C1 segment of cervical spinal cord (tissue), 14 donors: ENCODE data around the gene MPRIP.
A peak's percentile ranks its signal among the peaks of the same experiment; 100 is the strongest.
"Not testable (repeated sequence)": the region's sequence is repeated elsewhere in the genome, so short reads cannot be mapped to it uniquely, and the experiment has no call there.

ENCODE experiments used
- DNase-seq, 14 donors: peaks; one replicate each; lab custom pipeline; 2025; lab: John Stamatoyannopoulos, UW

MPRIP gene

DNA sequence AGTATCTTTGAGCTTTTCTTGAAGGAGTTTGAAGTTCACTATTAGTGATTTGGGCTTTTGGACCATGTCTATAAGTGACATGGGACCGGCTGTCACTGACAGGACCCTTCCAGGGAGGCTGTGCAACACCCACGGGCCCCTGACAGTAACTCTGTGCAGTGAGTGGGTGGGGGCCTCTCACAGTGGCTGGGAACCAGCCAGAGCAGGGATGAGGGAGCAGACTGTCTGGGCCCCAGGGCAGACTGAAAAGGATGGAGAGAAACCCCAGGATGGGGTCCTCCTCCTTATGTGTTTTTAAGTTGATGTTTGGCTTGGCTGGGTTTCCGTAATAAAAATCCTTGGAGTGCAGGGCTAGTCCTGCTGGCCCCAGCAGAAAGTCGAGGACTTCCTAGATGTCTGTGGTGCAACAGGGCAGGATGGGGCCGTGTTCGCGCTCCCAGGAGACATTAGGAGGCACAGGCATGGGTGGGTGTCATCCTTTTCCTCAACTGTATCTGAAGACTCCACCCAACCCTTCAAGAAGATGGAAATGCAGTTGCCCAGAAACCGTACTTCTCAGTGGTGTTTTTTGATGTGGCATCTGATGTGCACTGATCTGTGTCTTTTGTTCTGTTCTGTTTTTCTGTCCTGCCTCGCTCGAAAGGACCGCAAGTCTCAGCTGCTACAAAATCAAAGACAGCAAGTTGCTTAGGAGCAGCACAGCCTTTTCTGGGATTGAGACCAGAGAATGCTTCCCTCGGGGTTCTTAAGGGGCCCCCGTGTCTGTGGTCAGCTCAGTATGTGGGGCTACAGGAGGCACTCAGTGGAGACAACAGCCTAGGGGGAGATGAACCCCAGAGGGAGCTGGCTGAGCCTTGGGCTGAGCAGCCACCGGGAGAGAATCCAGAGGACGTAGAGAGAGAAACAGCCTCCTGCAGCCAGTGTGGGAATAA, 139.7 kb downstream of the MPRIP start:
- DNase-seq, result no peak

DNA sequence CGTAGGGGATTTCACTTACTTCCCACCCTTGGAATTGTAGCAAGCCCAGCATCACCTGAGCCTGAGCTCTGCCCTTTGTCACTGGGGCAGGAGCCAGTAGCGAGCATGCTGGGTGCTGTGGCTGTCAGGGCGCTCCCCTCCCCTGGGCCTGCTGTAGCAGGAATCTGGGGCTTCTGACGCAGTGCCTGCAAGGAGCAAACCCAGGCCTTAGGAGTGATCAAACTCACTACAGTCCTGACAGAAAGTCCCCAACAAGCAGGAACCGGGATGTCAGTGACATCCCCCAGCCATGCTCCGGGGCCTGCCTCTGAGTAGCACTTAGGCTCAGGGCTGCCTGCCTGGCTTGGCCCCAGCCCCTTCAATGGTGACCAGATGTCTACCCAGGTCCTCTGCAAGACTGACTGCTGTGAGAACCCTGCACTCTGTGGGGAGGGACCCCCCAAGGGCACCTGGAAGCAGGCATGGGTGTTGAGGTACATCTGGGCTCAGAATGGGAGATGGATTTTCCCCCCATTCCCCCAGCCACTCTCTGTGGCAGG, 140.4 kb downstream of the MPRIP start:
- DNase-seq, result no peak

DNA sequence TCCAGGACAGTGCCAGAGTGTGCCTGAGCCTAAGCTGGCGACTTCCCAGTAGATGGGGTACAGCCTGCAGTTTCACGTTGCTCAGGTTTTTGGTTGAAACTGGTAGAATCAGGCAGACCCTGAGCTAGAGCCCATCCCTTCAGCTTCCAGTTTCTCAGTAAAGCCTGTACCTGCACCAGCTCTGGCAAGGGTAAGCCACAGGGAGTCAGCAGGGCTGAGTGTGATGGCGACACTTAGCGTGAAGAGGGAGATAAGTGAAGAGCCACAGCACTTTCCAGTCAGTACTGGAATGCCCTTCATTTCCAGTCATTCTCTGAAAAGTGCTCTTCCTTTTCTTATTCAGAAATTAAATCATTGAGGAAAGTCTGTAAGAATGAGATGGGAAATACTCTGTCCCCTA, 141.5 kb downstream of the MPRIP start:
- DNase-seq, result no peak

DNA sequence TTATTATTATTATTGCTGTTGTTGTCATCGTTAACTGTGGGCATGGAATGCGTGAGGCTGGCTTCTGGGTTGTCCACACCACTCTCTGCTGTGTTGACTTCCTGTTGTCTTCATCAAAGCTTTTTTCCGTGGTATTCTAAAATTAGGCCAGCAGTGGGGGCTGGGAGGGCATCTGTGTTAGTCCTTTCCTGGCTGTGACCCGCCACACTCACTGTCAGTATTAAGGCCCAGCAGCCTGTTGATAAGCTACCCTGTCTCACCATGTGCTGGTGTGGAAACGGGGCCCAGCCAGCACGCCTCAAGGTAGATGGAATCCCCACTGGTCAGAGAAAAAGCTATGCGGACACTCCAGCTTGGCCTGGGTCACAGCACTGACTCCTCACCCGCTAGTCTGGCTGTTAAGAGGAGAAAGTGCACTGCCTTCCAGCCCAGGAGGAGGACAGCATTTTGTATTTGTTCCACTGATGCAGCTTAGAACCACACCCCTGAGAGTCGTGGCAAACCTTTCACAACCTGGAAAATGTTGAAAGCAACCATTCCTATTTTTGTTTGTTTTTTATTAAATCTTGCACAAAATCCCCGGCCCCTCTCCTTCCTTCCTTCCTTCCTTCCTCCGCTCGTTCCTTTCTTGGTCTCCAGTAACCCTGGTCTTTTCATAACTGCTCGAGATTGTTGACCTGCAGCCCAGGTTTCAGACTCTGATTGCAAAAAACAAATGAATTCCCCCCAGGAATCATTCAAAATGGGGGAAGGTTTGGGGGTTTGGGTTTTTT, 142.9 kb downstream of the MPRIP start:
- not testable (repeated sequence) for DNase-seq

DNA sequence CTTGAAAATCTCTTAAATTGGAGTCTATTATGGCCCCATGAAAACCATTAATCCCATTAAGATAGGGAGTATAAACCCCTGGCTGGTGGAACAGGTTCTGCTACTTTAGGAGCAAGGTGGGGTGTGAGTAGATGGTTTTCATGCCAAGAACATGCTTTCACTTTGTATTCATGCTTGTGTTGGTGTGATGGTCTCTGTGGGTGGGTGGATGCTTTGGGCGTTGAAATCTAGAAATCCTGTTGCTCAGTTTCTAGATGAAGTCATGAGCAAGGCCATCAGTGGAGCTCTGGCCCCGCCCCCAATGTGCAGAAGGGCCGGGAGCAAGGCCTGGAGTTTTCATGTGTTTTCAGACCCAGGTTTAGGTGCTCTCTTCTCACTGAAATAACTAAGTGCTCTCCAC, 143.8 kb downstream of the MPRIP start:
- DNase-seq, result no peak

DNA sequence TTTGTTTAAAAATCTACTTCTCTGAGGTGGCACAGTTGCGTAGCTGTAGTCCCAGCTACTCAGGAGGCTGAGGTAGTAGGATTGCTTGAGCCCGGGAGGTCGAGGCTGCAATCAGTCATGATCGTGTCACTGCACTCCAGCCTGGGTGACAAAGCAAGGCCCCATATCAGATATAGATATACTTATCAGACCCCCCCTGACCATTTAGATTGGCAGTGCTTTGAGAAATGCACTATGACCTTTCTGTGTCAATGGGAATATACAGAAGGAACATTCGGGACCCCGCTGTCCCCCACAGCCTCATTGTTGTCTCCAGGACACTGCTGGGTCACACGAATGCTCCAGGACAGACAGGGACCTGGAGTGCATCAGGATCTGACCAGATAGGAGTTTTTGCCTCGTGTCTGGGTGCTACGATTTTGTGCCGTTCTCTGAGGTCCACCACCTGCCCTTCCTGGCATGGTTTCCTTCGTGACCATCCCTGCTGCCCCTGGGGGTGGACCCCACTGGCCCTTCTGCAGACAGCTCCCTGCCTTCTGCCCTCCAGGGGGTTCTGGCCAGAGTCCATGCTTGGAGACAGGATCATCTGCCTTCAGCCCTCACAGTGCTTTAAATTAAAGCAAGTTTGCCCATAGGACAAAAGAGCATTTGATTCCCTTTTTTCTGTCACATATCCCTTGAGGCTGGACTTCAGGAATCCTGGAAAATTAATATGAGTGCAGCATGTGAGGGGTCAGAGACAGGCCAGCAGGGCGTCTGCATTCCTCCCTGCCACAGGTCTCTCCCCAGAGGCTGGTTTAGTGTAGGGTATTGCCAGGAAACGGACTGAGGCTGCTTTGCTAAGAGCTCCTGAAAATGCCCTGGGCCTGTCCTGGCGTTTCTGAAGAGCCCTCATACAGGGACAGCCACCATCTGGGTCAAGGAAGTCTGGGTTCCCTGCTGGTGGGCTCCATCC, 144.6 kb downstream of the MPRIP start:
- DNase-seq, result no peak

DNA sequence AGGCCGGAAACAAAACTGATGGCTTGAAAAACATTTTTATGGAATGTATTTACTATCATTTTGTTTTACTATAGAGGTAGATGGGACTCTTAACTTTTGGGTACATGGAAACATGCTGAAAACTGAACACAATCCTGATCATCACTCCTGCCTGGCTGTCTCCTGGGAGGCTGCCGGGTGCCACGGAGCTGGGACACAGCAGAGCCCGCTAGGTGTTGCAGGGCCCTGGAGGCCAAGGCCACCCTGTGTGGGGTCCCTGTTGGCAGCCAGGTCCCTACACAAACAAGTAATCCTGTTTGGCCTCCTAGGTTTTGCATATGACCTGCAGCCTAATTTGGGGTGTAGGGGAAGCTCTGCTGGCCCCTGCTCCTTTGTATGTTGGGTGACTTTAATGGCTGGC, 146.3 kb downstream of the MPRIP start:
- DNase-seq, result no peak

DNA sequence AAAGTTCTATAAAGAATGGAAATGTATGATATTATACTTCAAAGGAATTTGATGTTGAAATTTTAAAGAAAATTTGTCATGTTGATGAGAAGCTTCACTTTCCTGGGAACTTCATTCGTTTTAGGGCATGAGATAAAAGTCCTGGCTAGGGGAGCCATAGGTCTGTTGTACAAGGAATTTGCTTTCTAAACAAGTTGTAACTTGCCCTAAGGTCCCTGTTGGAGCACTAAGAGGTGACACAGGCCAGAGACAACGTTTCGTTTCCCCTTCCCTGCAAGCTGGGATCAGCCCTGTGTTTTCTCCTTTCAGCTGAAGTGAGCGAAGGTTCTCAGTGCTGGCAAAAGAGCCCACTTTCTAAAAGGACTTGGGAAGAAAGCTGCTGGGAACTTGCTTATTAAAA, 147.3 kb downstream of the MPRIP start:
- no peak for DNase-seq

DNA sequence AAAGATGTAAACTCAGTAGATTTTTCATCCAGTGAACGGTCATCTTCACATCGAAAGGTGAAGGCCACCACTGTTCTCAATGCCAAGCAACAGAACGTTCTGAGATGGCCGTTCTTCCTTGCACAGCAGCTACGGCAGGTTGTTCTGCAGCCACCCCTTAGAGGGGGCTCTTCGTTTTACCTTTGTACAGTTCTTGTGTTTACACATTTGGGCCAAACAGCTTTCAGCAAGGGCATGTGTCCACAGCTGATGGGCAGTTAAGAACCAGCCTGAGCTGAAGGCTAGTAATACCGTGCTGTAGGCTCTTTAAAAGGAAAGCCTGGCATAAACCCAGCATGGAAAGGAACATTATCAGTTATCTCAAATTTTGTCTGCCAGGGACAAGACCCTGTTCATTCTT, 147.9 kb downstream of the MPRIP start:
- no peak for DNase-seq

DNA sequence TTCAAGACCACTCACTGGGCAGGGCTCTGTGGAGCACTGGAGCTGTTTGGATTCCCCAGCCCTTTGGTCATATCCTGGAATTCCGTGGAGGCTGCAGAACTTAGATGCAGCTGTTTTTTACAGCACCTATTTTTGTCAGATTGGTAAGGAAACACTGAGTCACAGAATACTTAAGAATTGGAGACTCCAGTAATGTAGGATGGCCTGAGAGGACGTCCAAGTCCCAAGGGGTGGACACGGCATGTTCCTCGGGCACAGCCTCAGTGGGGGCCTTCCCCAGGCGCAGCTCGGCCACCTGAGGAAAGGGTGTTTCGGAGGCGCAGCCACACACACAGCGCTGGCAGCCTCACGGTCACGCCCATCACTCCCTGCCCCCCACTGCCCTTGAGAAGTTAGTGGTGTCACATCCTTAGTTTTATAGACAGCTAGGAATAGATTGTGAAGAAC, 149.1 kb downstream of the MPRIP start:
- DNase-seq, result no peak

DNA sequence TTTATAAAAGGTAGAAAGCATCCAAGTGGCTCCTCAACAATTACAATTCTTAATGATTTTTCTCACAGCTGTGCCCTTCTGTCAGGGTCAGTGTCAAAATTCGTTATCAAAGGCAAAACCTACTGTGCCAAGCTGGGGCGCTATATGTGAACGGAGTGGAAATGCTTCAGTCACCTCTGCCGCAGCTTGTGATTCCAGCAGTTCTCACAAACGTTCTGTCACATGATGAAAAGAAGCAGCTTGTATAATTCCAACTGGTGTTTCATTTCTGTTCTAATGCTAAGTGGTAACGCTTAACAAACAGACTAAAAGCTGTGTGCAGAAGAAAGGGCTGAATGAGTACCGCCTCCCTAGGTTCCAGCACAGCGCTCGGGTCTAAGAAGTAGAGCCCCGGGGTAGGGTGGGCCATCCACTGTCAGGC, 149.7 kb downstream of the MPRIP start:
- no peak for DNase-seq

DNA sequence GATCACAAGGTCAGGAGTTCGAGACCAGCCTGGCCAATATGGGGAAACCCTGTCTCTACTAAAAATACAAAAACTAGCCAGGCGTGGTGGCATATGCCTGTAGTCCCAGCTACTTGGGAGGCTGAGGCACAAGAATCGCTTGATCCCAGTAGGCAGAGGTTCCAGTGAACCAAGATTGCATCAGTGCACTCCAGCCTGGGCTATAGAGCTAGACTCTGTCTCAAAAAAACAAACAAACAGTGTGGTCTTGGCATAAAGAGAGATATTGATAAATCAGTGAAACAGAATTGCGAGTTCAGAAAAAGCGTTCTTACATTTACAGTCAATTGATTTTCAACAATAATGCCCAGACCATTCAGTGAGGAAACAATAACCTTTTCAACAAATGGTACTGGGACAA, 153.2 kb downstream of the MPRIP start:
- not testable (repeated sequence) for DNase-seq

DNA sequence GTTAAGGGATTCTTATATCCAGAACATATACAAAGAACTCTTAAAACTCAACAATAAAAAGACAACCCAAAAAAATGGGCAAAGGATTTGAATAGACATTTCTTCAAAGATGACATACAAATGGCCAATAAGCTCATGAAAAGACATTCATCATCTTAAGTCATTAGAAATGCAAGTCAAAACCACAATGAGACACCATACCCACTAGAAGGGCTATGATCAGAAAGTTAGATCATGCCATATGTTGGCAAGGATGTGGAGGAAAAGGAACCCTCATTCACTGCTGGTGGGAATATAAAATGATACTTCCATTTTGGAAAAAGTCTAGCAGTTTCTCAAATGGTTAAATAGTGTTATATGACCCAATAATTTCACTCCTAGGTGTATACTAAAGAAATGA, 154.5 kb downstream of the MPRIP start:
- no peak for DNase-seq

DNA sequence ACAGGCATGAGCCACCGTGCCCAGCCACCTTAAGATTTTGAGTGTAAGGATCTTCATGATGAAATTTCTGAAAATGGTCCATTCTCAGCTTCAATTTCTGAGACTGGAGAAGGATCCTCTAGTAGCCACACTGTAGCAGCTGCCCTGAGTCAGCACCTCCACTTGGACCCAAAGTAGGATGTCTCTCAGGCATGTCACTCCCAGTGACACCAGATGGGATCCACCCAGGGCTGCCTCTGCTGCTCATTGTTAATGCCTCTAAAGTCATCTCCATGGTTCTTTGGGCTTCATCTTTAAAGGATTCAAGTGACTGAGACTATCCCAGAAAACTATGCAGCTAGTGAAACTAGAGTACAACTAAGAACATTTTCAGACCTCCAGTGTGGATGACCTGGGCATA, 156.0 kb downstream of the MPRIP start:
- DNase-seq, result no peak

DNA sequence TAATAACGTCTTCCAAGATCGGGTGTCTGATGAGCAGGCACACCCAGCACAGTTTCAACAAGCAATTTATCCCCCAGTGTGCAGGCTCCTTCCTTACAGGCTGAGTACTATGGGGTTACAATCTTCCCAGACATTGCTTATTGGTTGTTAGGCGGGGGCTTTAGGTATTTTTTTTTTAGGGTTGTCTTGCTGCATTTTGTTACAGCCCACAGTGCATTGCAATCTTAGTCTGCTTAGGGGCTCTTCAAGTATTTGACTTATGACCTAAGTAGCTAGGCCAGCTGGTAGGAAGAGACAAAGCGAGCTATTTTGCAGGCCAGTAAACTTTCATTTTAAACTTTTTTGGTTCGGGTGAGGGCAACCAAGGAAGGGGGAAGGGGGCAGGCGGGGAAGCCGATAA, 158.1 kb downstream of the MPRIP start:
- DNase-seq, result no peak

DNA sequence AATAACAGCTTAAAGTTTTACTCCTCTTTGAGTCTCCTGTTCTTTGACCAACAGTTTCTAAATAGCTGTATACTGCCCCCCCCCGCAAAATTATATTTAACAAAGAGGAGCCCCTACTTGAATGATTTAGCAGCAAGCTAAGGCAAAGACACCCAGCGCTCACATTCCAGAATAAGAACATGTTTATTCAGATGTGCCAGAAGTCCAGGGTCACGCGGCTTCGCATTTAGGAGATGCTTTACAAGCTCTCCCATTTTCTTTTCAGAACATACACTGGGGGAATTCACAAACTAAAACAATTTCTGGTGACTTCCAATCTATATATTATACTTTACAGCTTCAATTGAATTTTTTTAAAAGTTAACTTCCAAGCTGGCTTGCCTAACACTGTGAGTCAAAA, 158.6 kb downstream of the MPRIP start:
- DNase-seq, result no peak

DNA sequence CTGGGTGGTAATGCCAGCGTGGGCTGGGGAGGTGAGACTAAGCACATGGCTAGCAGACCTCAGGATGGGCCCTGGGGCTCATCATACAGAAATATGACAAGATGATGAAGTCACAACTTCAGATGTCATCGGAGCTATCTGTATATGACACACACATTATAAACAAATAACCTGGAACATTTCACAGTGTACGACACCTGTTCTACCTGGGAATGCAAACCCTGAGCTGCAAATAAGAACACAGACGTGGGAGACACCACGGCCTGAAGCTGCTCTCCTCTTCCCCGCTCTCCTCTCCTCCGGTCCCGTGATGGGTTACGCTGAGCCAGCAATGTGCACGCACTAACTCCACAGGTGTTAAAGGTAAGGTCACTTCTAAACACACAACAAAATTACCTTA, 159.0 kb downstream of the MPRIP start:
- DNase-seq, result no peak

DNA sequence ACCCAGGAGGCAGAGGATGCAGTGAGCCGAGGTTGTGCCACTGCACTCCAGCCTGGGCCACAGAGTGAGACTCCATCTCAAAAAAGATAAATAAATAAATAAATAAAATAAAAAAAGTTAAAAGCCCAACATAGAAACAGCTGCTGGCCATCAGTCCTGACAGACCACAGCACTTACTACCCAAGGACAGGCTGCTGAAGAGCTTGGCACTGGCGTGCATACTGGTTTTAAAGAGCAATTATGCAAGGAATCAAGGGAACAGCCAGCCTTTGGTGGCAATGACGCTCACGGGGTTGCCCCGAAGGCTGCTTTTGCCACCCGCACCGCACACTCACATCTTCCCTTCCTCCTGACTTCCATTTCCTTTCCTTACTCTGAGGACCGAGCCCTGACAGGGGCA, 159.7 kb downstream of the MPRIP start:
- DNase-seq, result no peak

DNA sequence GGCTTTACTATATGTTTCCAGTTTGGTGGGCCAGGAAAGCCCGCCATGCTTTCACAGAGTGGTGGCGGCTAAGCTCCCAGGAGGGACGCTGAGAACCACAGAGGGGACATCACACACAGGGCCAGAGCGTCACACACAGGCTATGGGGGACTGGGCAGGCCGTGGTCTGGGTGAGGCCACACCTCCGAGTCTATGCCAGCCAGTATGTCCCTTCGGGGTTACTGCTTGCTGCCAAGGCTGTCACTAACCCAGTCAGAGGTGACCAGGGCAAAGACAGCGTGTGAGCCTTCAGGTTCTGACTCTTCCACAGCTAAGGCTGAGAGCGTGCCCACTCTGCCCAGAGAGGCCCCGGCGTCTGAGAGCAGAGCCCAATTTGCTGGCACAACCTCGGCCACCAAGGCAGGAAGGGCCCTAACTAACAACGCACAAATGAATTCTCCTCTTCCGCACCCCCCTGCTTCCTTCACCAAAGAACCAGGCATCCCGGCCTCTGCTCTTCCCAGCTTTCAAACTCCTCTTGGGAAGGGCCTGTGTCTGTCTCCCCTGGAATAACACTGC, 161.0 kb downstream of the MPRIP start:
- no peak for DNase-seq

DNA sequence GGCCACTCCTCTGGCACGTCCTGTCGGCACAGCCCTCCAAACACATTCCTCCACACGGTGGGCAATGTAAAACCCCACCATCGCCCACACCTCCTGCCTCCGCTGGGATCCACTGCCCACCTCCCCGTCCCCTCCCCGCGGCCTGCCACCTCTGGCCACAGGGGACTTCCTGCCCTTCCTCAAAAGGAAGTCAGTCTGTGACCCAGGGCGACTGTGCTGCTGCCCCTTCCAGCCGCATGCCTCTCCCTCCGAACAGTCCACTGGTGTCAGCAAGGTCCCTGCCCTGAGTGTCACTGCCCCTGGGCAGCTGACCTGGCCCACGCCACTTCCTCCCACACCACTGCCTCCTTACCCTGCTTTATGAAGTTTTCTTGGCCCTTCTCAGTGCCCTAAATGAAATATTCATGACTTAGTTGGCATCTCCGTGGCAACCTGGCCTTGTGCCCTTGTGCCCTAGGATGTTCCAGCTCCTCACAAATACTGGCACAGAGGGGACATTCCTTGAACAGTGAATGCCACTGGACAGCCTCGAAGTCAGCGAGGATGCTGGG, 161.9 kb downstream of the MPRIP start:
- DNase-seq, result peak in 11 of 14 donors; percentile 11 to 66 (median 43)
